ENCODE data around the gene USE1.

DNA sequence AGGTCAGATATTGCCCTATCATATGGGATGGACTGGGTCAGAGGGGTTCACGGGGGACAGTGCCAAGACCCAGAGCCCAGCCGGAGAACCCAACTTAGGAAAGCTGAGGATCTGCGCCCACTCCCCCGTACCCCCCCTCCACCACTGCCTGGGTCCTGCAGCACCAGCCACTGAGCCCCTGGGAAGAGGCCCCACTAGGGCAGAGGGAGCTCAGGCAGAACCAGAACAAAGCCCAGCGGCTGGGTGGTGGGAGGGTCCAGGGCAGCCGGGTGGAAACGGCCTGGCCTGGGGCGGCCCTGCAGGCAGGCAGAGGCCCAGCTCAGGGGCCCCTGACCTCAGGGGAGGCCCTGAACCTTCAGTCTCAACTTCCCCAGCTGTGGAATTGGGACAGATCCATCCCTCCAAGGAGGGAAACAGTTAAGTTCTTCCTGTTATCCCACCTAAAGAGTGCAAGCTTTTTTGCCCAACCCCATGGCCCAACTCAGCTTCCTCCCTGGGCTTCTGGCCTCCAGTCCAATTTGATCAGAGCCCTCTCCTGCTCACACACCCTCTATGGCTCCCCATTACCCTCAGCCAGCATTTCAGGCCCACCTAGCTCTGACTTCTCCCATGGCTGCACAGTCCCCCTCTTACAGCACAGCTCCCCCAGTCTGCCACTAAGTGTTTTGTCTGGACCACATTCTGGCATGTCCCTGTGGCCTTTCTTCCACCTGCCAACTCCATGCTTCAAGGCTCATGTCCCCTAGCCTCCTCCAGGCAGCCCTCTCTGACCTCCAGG is 27.5 kb downstream of the USE1 start:
- no peak for TF ChIP-seq EZH2 (IDR thresholded peaks at IDR 0.05)
- no peak for TF ChIP-seq POLR2AphosphoS5 (IDR thresholded peaks at IDR 0.05; ENCODE audit: borderline replicate concordance, low read depth, low read length)
